ENCODE measurements around the gene TCF7L2.

The TCF7L2 gene

GRCh38 chr10:113179265-113179664 lies 229.2 kb downstream of the TCF7L2 start:
- DNase-seq (no peak), ATAC-seq (no peak)

- DNase-seq: no peak
These were observed 229.9 kb downstream of the TCF7L2 start for GRCh38 chr10:113179966-113180365.

GRCh38 chr10:113180401-113181154 lies 230.5 kb downstream of the TCF7L2 start:
- ATAC-seq (no peak), DNase-seq (no peak)

More at GRCh38 chr10:113179966-113180365, 229.9 kb downstream of the TCF7L2 start:
- ATAC-seq: no peak

GRCh38 chr10:113182154-113182553 lies 232.1 kb downstream of the TCF7L2 start:
- no peak for ATAC-seq
- DNase-seq: no peak

GRCh38 chr10:113183573-113183972 lies 233.5 kb downstream of the TCF7L2 start:
- DNase-seq (no peak), ATAC-seq (no peak)

- no peak for ATAC-seq
- no peak for DNase-seq
These were observed 237.2 kb downstream of the TCF7L2 start for GRCh38 chr10:113187063-113187777.

- DNase-seq: no peak
- ATAC-seq: no peak
These were observed 249.4 kb downstream of the TCF7L2 start for GRCh38 chr10:113199459-113199858.

- ATAC-seq (no peak), DNase-seq (no peak)
These were observed 252.0 kb downstream of the TCF7L2 start for GRCh38 chr10:113202011-113202410.

- ATAC-seq (no peak), DNase-seq (no peak)
These were observed 257.9 kb downstream of the TCF7L2 start for GRCh38 chr10:113207924-113208323.

GRCh38 chr10:113213035-113213434 lies 263.0 kb downstream of the TCF7L2 start:
- ATAC-seq (no peak), DNase-seq (no peak)

- DNase-seq (no peak), ATAC-seq (no peak)
These were observed 264.3 kb downstream of the TCF7L2 start for GRCh38 chr10:113214331-113214730.

GRCh38 chr10:113216102-113216501 lies 266.1 kb downstream of the TCF7L2 start:
- ATAC-seq: no peak
- DNase-seq: no peak

Data from stimulated activated naive CD8-positive, alpha-beta T cell treated with anti-CD3 and anti-CD28 coated beads, Interleukin-15, Interleukin-2, amounts not matched to agents 100 U/mL and 50 U/mL, for 24 hours (primary cell).